ENCODE data around the gene NHLH1.
A peak's percentile ranks its signal among the peaks of the same experiment; 100 is the strongest.

NHLH1 gene

DNA sequence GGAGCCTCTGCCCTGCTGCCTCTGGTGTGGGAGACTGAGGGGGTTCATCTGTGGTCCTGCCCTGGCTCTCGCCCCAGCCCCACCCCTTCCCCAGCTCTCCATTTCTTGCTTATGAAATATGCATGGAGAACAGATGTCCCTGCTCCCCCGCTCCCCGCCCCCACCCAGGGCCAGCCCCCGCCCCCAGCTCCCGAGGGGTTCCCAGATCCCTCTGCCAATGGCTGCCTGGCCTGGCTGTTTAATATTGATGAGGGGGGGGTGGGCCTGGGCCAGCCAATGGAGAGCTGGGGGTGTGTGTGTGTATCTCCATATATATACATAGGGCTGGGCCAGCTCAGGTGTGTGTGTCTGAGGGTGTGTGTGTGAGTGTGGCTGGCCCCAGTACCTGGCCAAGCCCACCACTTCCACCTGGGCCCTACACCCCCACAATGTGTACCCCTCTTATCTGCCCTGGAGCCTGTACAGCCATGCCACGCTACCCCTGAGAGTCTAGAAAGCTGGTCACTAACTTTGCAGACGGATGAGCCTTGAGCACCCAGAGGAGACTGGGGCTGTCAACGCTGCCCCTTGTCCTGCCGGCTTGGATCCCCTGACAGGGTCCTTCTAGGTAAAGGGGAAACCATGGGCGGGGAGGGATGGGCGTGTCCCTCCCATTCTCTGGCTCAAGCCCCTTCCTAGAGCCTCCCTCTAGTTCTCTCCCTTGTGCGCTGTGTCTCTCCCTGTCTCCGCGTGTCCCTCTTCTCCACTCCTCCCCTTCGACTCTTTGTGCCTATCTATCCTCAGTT lies at the start of gene NHLH1:
TSS of gene NHLH1 (plus strand) at position 341 of the 785 bp plus-strand sequence. CDS start 3,661 bp downstream, outside the sequence.
- no peak for DNase-seq (ENCODE audit: low read depth, low spot score)

DNA sequence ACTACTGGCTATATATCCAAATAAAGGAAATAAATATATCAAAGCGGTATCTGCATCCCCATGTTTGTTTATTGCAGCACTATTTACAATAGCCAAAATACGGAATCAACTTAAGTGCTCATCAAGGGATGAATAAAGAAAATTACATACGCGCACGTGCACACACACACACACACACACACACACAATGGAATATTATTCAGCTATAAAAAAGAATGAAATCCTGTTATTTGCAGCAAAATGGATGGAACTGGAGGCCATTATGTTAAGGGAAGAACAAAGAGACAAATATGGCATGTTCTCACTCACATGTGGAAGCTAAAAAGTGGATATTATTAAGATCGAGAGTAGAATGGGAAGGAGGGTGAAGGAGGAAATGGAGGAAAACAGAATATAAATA lies 44.0 kb upstream of the NHLH1 start:
- no peak for DNase-seq (ENCODE audit: low read depth, low spot score)

- DNase-seq (ENCODE audit: low read depth, low spot score): no peak
Measured at GRCh38 chr1:160325252-160325651, 41.6 kb upstream of the NHLH1 start.

GRCh38 chr1:160326418-160326817 lies 40.5 kb upstream of the NHLH1 start:
- DNase-seq (ENCODE audit: low read depth, low spot score): no peak

GRCh38 chr1:160328184-160328583 lies 38.7 kb upstream of the NHLH1 start:
- no peak for DNase-seq (ENCODE audit: low read depth, low spot score)

DNA sequence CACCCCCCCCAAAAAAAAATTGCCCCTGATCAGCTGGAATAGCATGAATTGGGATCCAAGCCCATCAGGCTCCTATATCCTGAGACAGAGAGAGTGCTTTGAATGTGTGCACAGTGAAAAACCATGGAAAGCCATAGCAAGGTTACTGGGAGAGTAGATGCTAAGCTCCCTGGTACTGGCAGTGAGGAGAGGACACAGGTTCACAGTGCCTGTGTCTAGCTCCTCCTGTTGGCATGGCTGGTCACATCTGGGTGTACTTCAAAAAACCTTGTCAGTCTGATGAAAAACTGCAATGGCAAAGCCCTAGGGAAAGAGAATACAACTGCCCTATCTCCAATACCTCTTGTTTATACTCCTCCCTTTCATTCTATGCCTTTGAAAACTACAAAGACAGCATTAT lies 36.8 kb upstream of the NHLH1 start:
- DNase-seq (ENCODE audit: low read depth, low spot score): no peak

- DNase-seq (ENCODE audit: low read depth, low spot score): no peak
Measured at GRCh38 chr1:160332516-160332915, 34.4 kb upstream of the NHLH1 start.

DNA sequence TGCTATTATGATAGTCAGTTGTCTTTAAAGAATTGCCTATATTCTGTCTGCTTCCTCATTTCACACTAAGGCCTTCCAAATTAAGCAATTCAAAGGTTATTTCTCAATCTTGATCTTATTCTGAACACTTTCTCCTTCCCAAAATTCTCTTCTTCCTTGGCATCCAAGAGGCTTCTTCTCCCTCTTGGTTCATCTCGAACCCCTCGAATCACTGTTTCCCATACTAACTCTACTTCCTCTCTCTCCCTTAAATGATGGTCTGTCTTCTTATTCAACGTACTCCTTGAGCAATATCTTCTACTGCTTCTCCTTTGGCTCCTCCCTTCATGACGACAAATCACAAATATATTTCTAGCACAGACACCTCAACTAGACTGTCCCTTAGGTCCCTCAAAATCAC lies 28.3 kb upstream of the NHLH1 start:
- DNase-seq (ENCODE audit: low read depth, low spot score): no peak

GRCh38 chr1:160340146-160340545 lies 26.7 kb upstream of the NHLH1 start:
- DNase-seq (ENCODE audit: low read depth, low spot score): no peak

DNA sequence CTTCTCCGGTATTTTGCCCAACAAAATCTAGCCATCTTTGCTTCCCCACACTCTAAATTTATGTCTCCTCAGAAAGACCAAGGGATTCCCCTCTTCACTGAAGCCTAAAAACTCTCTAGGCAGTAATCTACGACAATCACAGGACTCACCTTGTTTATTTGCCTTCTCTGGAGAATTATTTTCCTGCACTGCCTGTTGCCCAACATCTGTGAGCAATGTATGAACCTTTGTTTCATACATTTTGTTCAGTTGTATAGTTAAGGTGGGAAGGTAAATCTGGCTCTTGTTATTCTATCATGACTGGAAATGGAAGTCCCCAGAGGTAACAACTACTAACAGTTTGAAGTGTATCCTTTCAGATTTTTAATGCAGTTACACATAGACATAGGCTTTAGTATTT lies 26.0 kb upstream of the NHLH1 start:
- DNase-seq (ENCODE audit: low read depth, low spot score): no peak

DNA sequence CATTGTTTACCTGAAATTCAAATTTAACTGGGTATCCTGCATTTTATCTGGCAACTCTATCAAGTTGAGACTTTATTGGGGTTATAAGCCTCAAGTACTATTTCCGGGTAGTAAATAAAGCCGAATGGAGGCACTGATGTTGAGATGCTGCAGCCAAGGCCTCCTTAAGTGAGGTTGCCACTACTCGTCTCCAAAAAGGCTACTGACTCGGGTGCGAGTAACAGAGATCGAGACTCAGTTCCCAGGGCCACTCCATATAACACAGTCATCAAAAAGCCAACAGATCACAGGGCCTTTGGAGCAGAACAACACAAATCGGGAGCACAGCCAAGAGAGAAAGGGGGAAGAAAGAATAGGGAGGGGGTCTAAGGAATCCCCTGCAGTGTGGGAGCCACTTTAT lies 24.3 kb upstream of the NHLH1 start:
- DNase-seq (ENCODE audit: low read depth, low spot score): no peak

GRCh38 chr1:160342953-160343869 lies 23.7 kb upstream of the NHLH1 start, which contains the start of the genes COPA and NCSTN:
Gene COPA, minus strand, starts transcription at chr1:160343250. Its CDS starts 80 bp downstream, at chr1:160343170.
Gene NCSTN, plus strand, starts transcription at chr1:160343383. Its CDS starts 14 bp downstream, at chr1:160343397.
- DNase-seq (ENCODE audit: low read depth, low spot score): peak; percentile 84

DNA sequence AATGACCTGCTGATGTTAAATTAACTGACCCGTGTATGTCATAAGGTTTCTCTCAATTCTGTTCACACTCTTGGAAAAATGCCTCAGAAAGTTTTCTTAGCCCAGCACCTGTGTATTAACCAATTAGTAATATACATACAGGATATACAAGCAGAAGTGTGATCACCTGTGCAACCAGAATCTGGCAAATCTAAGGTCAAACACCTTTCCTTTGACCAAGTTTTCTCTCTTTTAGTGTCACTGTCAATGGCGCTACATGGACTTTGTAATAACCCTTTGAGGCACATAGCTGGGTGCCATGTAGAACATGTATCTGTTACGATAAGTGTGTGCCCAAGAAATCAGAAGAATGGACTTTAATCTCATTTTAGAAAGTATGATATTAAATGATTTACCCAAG lies 22.6 kb upstream of the NHLH1 start:
- DNase-seq (ENCODE audit: low read depth, low spot score): no peak

DNA sequence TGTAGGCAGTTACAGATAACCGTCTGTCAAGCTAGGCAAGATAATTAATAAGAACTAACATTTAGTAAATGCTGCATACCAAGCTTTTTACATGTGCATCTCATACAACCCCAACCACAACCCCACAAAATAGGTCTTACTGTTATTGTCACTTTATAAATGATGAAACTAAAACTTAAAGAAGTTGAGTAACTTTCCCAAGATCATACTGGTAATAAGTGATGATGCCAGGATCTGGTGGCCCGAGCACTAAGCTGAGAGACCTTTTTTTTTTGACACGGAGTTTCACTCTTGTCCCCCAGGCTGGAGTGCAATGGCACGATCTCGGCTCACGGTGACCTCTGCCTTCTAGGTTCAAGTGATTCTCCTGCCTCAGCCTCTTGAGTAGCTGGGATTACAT lies 21.9 kb upstream of the NHLH1 start:
- no peak for DNase-seq (ENCODE audit: low read depth, low spot score)

- no peak for DNase-seq (ENCODE audit: low read depth, low spot score)
Measured at GRCh38 chr1:160346463-160346862, 20.4 kb upstream of the NHLH1 start.

GRCh38 chr1:160346958-160347357 lies 19.9 kb upstream of the NHLH1 start:
- DNase-seq (ENCODE audit: low read depth, low spot score): no peak

- no peak for DNase-seq (ENCODE audit: low read depth, low spot score)
Measured at GRCh38 chr1:160351629-160352028, 15.2 kb upstream of the NHLH1 start.

DNA sequence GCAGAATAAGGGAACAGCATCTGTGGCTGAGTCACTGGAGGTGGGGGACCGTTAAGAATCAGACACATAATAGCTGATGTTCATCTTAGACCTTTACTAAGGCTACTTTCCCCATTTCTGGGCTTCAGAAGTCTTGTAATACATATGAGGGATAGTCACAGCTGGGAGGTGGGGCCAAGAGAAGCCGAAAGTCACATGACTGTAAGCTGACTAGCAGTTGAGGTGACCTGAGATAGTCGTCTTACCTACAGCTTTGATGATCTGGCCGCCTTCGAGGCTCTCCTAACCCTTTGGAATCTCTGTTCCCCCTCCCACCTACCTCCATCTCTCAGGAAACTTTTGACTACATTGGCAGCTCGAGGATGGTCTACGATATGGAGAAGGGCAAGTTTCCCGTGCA lies 14.3 kb upstream of the NHLH1 start:
- DNase-seq (ENCODE audit: low read depth, low spot score): no peak

GRCh38 chr1:160353223-160353622 lies 13.6 kb upstream of the NHLH1 start:
- DNase-seq (ENCODE audit: low read depth, low spot score): no peak

GRCh38 chr1:160354388-160354985 lies 12.4 kb upstream of the NHLH1 start:
- no peak for DNase-seq (ENCODE audit: low read depth, low spot score)

GRCh38 chr1:160357286-160358002 lies 9.4 kb upstream of the NHLH1 start:
- no peak for DNase-seq (ENCODE audit: low read depth, low spot score)

Measured in iPS DF 19.7 (cell line).